SK-N-MC (cell line): ENCODE data around the gene FXN.
"Not testable (repeated sequence)": the region's sequence is repeated elsewhere in the genome, so short reads cannot be mapped to it uniquely, and the experiment has no call there.

ENCODE experiments used
- DNase-seq: peaks from one replicate; pipeline ENCODE4 v3.0.0-alpha.2; 2011; ENCODE audit warnings: low read depth, low spot score
- H3K27ac ChIP-seq: fragments of 200-600 bp; sonication (generic); 2 replicates; pipeline ENCODE4 v1.5.1; 2016; ENCODE audit warnings: mixed run types
- H3K36me3 ChIP-seq: fragments of 200-600 bp; sonication (generic); 2 replicates; pipeline ENCODE4 v1.6.1; 2017; ENCODE audit warnings: antibody characterized with exemption, low read length, mixed read lengths; ENCODE audit not compliant: insufficient read depth
- H3K4me3 ChIP-seq: fragments of 200-600 bp; sonication (generic); 2 replicates; pipeline ENCODE4 v1.5.1; 2016
- H3K9ac ChIP-seq: fragments of 200-600 bp; sonication (generic); 2 replicates; pipeline ENCODE4 v1.8.0; 2017; ENCODE audit warnings: mixed run types, mixed read lengths; ENCODE audit not compliant: insufficient read length
- H3K9me3 ChIP-seq: fragments of 200-600 bp; sonication (generic); 2 replicates; pipeline ENCODE4 v1.6.1; 2017; ENCODE audit warnings: low read depth, mild to moderate bottlenecking, antibody characterized with exemption, low read length, moderate library complexity, mixed read lengths
- EZH2 ChIP-seq: fragments of 200-600 bp; sonication (generic); IDR thresholded peaks from one replicate; pipeline ENCODE4 v1.6.1; 2017; ENCODE audit warnings: antibody characterized with exemption
- FOXP2 ChIP-seq: optimal IDR thresholded peaks from 2 replicates; pipeline ENCODE3; 2011; ENCODE audit warnings: mild to moderate bottlenecking, moderate library complexity; ENCODE audit not compliant: insufficient read depth; ENCODE audit errors: extremely low read length, control extremely low read depth
- POLR2AphosphoS5 ChIP-seq: IDR thresholded peaks from 2 replicates; pipeline ENCODE4 v1.6.1; 2012; ENCODE audit warnings: mild to moderate bottlenecking, low read depth, low read length, borderline replicate concordance

Gene FXN

GRCh38 chr9:69049094-69049493 lies 13.5 kb downstream of the FXN start:
- H3K4me3 ChIP-seq: no peak overlapping the region
- no peak overlapping the region for H3K9ac ChIP-seq
- DNase-seq: no peak
- no peaks in the 10 kb centered on the region for H3K9me3 ChIP-seq
- no peaks in the 10 kb centered on the region for H3K36me3 ChIP-seq
- H3K27ac ChIP-seq: no peak overlapping the region
- TF ChIP-seq POLR2AphosphoS5 (no peak), FOXP2 (no peak), EZH2 (no peak)

GRCh38 chr9:69050936-69051335 lies 15.4 kb downstream of the FXN start:
- H3K36me3 ChIP-seq, H3K9me3 ChIP-seq, H3K4me3 ChIP-seq, H3K27ac ChIP-seq, H3K9ac ChIP-seq, DNase-seq: not testable (repeated sequence)

- TF ChIP-seq POLR2AphosphoS5 (no peak), FOXP2 (no peak), EZH2 (no peak)
- Histone ChIP-seq H3K36me3 (no peaks in the 10 kb centered on the region), H3K27ac (no peak overlapping the region), H3K9ac (no peak overlapping the region), H3K4me3 (no peak overlapping the region), H3K9me3 (no peaks in the 10 kb centered on the region)
- no peak for DNase-seq
Observed at GRCh38 chr9:69054989-69055388, 19.4 kb downstream of the FXN start.

- H3K9me3 ChIP-seq: no peaks in the 10 kb centered on the region
- no peak for DNase-seq
- H3K36me3 ChIP-seq: no peaks in the 10 kb centered on the region
- no peak overlapping the region for H3K4me3 ChIP-seq
- H3K27ac ChIP-seq: no peak overlapping the region
- TF ChIP-seq FOXP2: no peak
- no peak for TF ChIP-seq EZH2
- no peak for TF ChIP-seq POLR2AphosphoS5
- no peak overlapping the region for H3K9ac ChIP-seq
Observed at GRCh38 chr9:69056191-69056815, 20.8 kb downstream of the FXN start.

DNA sequence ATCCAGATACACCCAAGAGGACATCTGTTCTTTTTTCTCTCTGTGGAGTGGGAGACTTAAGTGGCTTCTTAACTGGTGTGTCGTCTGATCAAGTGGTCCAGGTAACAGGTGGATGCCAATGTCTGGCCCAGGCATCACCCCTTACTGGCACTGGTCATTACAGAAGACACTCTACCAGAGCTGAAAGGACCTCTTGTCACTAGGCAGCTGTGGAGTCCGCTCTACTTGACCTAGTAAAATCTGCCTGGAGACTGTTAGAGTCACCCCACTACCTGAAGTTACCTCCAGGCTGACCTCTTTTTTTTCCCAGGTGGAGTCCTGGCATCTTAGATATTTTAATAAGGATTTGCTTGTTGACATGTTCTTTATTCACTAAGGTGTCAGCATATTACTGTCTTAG lies 22.5 kb downstream of the FXN start:
- Histone ChIP-seq H3K9ac (no peak overlapping the region), H3K36me3 (no peaks in the 10 kb centered on the region), H3K27ac (no peak overlapping the region), H3K9me3 (no peaks in the 10 kb centered on the region), H3K4me3 (no peak overlapping the region)
- TF ChIP-seq EZH2 (no peak), FOXP2 (no peak), POLR2AphosphoS5 (no peak)
- no peak for DNase-seq

GRCh38 chr9:69060766-69061165 lies 25.2 kb downstream of the FXN start:
- no peak for DNase-seq
- no peak for TF ChIP-seq POLR2AphosphoS5
- TF ChIP-seq EZH2: no peak
- no peak for TF ChIP-seq FOXP2
- no peak overlapping the region for H3K4me3 ChIP-seq

GRCh38 chr9:69062195-69062594 lies 26.6 kb downstream of the FXN start:
- TF ChIP-seq EZH2 (no peak), FOXP2 (no peak), POLR2AphosphoS5 (no peak)
- Histone ChIP-seq H3K4me3 (no peak overlapping the region), H3K9ac (no peak overlapping the region), H3K27ac (no peak overlapping the region), H3K36me3 (no peaks in the 10 kb centered on the region), H3K9me3 (no peaks in the 10 kb centered on the region)
- DNase-seq: no peak

More at GRCh38 chr9:69060766-69061165, 25.2 kb downstream of the FXN start:
- H3K9ac ChIP-seq: no peak overlapping the region
- no peaks in the 10 kb centered on the region for H3K9me3 ChIP-seq
- H3K27ac ChIP-seq: no peak overlapping the region
- no peaks in the 10 kb centered on the region for H3K36me3 ChIP-seq

GRCh38 chr9:69063839-69064238 lies 28.3 kb downstream of the FXN start:
- no peak for DNase-seq
- Histone ChIP-seq H3K36me3 (no peaks in the 10 kb centered on the region), H3K27ac (no peak overlapping the region), H3K9me3 (no peaks in the 10 kb centered on the region), H3K9ac (no peak overlapping the region), H3K4me3 (no peak overlapping the region)
- no peak for TF ChIP-seq FOXP2
- TF ChIP-seq EZH2: no peak
- TF ChIP-seq POLR2AphosphoS5: no peak

DNA sequence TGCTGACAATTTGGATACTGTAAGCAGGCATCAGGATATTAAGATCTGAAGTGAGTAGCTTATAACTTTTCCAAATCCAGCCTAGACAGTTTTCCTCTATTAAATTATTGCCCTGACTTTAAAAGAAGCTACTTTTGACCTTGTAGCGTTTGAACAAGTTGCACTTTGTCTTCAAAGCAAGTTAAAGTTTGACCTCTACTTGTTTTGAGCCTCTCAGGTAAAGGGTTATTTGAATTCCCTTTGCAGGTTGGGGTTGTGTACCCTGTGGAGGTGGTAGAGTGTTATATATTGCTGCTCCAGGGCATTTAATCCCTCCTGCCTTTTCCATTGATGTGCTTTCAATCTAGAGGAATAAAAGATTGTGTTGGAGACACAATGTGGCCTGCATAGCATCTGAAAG lies 30.1 kb downstream of the FXN start:
- H3K36me3 ChIP-seq: no peaks in the 10 kb centered on the region
- TF ChIP-seq FOXP2: no peak
- no peak for TF ChIP-seq EZH2
- no peak for TF ChIP-seq POLR2AphosphoS5
- H3K4me3 ChIP-seq: no peak overlapping the region
- H3K27ac ChIP-seq: no peak overlapping the region
- H3K9me3 ChIP-seq: no peaks in the 10 kb centered on the region
- no peak overlapping the region for H3K9ac ChIP-seq
- no peak for DNase-seq
